GM23338 (cell line): Measurements from ENCODE around the gene WDR27. TPM values are rescaled to one million over a fixed set of nuclear protein-coding genes. Genes with fewer than 3 reads are reported as not detected.
"Not testable (repeated sequence)": the region's sequence is repeated elsewhere in the genome, so short reads cannot be mapped to it uniquely, and the experiment has no call there.

ENCODE experiments used
- ATAC-seq: fragments of 200-7000 bp; cut with Tn5 transposase; 3 replicates; pipeline ENCODE4 v1.9.1; 2020
- DNase-seq: peaks from one replicate; pipeline ENCODE4 v3.0.0-alpha.2; 2015; ENCODE audit warnings: low spot score
- H2AFZ ChIP-seq: fragments of 200-600 bp; sonication (generic); 2 replicates; pipeline ENCODE4 v1.8.0; 2016; ENCODE audit warnings: antibody characterized with exemption, mild to moderate bottlenecking, moderate library complexity
- H3F3A ChIP-seq: fragments of 200-600 bp; sonication (generic); replicated peaks from 2 replicates; pipeline ENCODE4 v1.8.0; 2017; ENCODE audit warnings: antibody characterized with exemption, mixed run types, low read depth
- H3K27ac ChIP-seq: fragments of 200-600 bp; sonication (generic); 2 replicates; pipeline ENCODE4 v1.6.1; 2016; ENCODE audit warnings: low read depth
- H3K27me3 ChIP-seq: fragments of 200-600 bp; sonication (generic); 2 replicates; pipeline ENCODE4 v1.8.0; 2016; ENCODE audit warnings: mild to moderate bottlenecking, mixed run types, moderate library complexity; ENCODE audit not compliant: insufficient read depth
- H3K36me3 ChIP-seq: fragments of 200-600 bp; sonication (generic); 2 replicates; pipeline ENCODE4 v1.8.0; 2016; ENCODE audit warnings: mild to moderate bottlenecking; ENCODE audit not compliant: insufficient read depth
- H3K4me1 ChIP-seq: fragments of 200-600 bp; sonication (generic); 2 replicates; pipeline ENCODE4 v1.8.0; 2016; ENCODE audit warnings: mild to moderate bottlenecking, moderate library complexity; ENCODE audit not compliant: insufficient read depth
- H3K4me2 ChIP-seq: fragments of 200-600 bp; sonication (generic); 2 replicates; pipeline ENCODE4 v1.7.1; 2017; ENCODE audit warnings: mixed run types
- H3K4me3 ChIP-seq: fragments of 200-600 bp; sonication (generic); 2 replicates; pipeline ENCODE4 v1.6.1; 2016; ENCODE audit warnings: mixed run types
- H3K79me2 ChIP-seq: fragments of 200-600 bp; sonication (generic); replicated peaks from 2 replicates; pipeline ENCODE4 v1.8.0; 2017; ENCODE audit warnings: mild to moderate bottlenecking; ENCODE audit not compliant: insufficient read depth
- H3K9me2 ChIP-seq: fragments of 200-600 bp; sonication (generic); 2 replicates; pipeline ENCODE4 v1.8.0; 2017; ENCODE audit not compliant: insufficient read depth
- H4K20me1 ChIP-seq: fragments of 200-600 bp; sonication (generic); replicated peaks from 2 replicates; pipeline ENCODE4 v1.8.0; 2017; ENCODE audit warnings: mild to moderate bottlenecking; ENCODE audit not compliant: insufficient read depth
- H3K27ac Mint-ChIP-seq: 2 replicates; pipeline ENCODE4 v1.8.0; 2020; ENCODE audit warnings: inconsistent platforms, mild to moderate bottlenecking, moderate library complexity, mixed read lengths
- H3K27me3 Mint-ChIP-seq: 3 replicates; pipeline ENCODE4 v1.8.0; 2022; ENCODE audit warnings: low read depth, mild to moderate bottlenecking, moderate library complexity, mixed read lengths, inconsistent platforms; ENCODE audit not compliant: insufficient read depth, poor library complexity
- H3K36me3 Mint-ChIP-seq: 3 replicates; pipeline ENCODE4 v1.8.0; 2021; ENCODE audit warnings: low read depth, mild to moderate bottlenecking, inconsistent platforms, moderate library complexity, mixed read lengths
- H3K4me1 Mint-ChIP-seq: 3 replicates; pipeline ENCODE4 v1.8.0; 2020; ENCODE audit warnings: mild to moderate bottlenecking, inconsistent platforms, mixed read lengths
- H3K4me3 Mint-ChIP-seq: 3 replicates; pipeline ENCODE4 v1.8.0; 2021; ENCODE audit warnings: moderate library complexity, mild to moderate bottlenecking, inconsistent platforms, mixed read lengths
- H3K9me3 Mint-ChIP-seq: 3 replicates; pipeline ENCODE4 v1.8.0; 2020; ENCODE audit warnings: moderate library complexity, mild to moderate bottlenecking, inconsistent platforms, mixed read lengths
- CREB1 ChIP-seq: fragments of 250-450 bp; sonication (Bioruptor Pico); IDR thresholded peaks from 2 replicates; pipeline ENCODE4 v1.5.0; 2020; ENCODE audit warnings: low read depth, mild to moderate bottlenecking, moderate library complexity
- EZH2phosphoT487 ChIP-seq: fragments of 200-600 bp; sonication (generic); IDR thresholded peaks from one replicate; pipeline ENCODE4 v1.8.1; 2018; ENCODE audit warnings: antibody characterized with exemption; ENCODE audit not compliant: unreplicated experiment
- NANOG ChIP-seq: IDR thresholded peaks from 2 replicates; pipeline ENCODE4 v1.6.1; 2016; ENCODE audit warnings: antibody characterized with exemption, borderline replicate concordance
- ZNF331 ChIP-seq: fragments of 250-450 bp; sonication (Bioruptor Pico); IDR thresholded peaks from 2 replicates; pipeline ENCODE4 v1.5.0; 2020; ENCODE audit warnings: low read depth, mild to moderate bottlenecking, moderate library complexity
- polyA plus RNA-seq: library from polyadenylated mRNA; unstranded; fragments of >200 nt; fragmentation: Nextera tagmentation; extraction: Ambion mirVana; gene quantifications from 2 replicates; pipeline ENCODE4 v1.2.1, GENCODE V29; 2016
- total RNA-seq: library from RNA; depleted of rRNA; stranded (reverse); fragments of >200 nt; shearing (Covaris generic); gene quantifications from 2 replicates; pipeline ENCODE4 v1.2.3, GENCODE V29; 2014
- TF ChIP-seq, protein P1 (sequence below): fragments of 250-450 bp; sonication (Bioruptor Pico); IDR thresholded peaks from 2 replicates; pipeline ENCODE4 v1.5.0; 2020; ENCODE audit warnings: mild to moderate bottlenecking, moderate library complexity

WDR27 gene
- total and polyA plus RNA-seq, 2 experiments from 2014 or later = 55.3 to 80.4 TPM

DNA sequence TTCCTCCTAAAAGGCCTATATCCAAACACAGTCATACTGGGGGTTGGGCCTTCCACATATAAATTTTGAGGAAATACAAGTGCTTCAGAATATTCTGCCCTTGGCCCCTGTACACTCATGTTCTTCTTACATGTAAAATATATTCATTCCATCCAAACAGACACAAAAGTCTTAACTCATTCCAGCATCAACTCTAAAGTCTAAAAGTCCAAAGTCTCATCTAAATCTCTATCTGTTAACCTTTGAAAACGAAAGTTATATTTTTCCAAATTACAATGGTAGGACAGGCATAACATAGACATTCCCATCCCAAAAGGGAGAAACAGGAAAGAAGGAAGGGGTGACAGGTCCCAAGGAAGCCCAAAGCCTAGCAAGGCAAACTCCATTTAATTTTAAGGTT lies 232.8 kb downstream of the WDR27 start (continued):
- TF ChIP-seq, protein P1, sequence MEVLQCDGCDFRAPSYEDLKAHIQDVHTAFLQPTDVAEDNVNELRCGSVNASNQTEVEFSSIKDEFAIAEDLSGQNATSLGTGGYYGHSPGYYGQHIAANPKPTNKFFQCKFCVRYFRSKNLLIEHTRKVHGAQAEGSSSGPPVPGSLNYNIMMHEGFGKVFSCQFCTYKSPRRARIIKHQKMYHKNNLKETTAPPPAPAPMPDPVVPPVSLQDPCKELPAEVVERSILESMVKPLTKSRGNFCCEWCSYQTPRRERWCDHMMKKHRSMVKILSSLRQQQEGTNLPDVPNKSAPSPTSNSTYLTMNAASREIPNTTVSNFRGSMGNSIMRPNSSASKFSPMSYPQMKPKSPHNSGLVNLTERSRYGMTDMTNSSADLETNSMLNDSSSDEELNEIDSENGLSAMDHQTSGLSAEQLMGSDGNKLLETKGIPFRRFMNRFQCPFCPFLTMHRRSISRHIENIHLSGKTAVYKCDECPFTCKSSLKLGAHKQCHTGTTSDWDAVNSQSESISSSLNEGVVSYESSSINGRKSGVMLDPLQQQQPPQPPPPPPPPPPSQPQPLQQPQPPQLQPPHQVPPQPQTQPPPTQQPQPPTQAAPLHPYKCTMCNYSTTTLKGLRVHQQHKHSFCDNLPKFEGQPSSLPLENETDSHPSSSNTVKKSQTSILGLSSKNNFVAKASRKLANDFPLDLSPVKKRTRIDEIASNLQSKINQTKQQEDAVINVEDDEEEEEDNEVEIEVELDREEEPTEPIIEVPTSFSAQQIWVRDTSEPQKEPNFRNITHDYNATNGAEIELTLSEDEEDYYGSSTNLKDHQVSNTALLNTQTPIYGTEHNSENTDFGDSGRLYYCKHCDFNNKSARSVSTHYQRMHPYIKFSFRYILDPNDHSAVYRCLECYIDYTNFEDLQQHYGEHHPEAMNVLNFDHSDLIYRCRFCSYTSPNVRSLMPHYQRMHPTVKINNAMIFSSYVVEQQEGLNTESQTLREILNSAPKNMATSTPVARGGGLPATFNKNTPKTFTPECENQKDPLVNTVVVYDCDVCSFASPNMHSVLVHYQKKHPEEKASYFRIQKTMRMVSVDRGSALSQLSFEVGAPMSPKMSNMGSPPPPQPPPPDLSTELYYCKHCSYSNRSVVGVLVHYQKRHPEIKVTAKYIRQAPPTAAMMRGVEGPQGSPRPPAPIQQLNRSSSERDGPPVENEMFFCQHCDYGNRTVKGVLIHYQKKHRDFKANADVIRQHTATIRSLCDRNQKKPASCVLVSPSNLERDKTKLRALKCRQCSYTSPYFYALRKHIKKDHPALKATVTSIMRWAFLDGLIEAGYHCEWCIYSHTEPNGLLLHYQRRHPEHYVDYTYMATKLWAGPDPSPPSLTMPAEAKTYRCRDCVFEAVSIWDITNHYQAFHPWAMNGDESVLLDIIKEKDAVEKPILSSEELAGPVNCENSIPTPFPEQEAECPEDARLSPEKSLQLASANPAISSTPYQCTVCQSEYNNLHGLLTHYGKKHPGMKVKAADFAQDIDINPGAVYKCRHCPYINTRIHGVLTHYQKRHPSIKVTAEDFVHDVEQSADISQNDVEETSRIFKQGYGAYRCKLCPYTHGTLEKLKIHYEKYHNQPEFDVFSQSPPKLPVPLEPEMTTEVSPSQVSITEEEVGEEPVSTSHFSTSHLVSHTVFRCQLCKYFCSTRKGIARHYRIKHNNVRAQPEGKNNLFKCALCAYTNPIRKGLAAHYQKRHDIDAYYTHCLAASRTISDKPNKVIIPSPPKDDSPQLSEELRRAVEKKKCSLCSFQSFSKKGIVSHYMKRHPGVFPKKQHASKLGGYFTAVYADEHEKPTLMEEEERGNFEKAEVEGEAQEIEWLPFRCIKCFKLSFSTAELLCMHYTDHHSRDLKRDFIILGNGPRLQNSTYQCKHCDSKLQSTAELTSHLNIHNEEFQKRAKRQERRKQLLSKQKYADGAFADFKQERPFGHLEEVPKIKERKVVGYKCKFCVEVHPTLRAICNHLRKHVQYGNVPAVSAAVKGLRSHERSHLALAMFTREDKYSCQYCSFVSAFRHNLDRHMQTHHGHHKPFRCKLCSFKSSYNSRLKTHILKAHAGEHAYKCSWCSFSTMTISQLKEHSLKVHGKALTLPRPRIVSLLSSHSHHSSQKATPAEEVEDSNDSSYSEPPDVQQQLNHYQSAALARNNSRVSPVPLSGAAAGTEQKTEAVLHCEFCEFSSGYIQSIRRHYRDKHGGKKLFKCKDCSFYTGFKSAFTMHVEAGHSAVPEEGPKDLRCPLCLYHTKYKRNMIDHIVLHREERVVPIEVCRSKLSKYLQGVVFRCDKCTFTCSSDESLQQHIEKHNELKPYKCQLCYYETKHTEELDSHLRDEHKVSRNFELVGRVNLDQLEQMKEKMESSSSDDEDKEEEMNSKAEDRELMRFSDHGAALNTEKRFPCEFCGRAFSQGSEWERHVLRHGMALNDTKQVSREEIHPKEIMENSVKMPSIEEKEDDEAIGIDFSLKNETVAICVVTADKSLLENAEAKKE (CRISPR knock-in tag) = no peak
- TF ChIP-seq NANOG = no peak
- TF ChIP-seq EZH2phosphoT487 = no peak
- TF ChIP-seq CREB1 (CRISPR knock-in tag) = no peak
- TF ChIP-seq ZNF331 (CRISPR knock-in tag) = no peak

DNA sequence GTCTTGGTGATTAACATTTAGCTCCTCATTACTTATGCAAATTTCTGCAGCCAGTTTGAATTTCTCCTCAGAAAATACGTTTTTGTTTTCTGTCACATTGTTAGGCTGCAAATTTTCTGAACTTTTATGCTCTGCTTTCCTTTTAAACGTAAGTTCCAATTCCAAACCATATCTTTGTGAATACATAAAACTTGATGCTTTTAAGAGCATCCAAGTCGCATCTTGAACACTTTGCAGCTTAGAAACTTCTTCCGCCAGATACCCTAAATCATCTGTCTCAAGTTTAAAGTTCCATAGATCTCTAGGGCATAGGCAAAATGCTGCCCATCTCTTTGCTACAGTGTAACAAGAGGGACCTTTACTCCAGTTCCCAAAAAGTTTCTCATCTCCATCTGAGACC lies 234.1 kb downstream of the WDR27 start:
- not testable (repeated sequence) for H3K9me2 ChIP-seq
- H3K36me3 Mint-ChIP-seq = peaks cover 51% of the 10 kb centered on the region

DNA sequence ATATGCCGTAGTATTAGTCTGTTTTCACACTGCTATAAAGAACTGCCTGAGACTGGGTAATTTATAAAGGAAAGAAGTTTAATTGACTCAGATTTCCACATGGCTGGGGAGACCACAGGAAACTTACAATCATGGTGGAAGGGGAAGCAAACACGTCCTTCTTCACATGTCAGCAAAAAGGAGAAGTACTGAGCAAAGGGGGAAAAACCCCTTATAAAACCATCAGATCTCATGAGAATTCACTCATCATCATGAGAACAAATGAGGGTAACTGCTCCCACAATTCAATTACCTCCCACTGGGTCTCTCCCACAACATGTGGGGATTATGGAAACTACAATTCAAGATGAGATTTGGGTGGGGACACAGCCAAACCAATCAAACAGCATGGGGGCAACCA lies 235.6 kb downstream of the WDR27 start:
- H3F3A ChIP-seq, H3K4me3 ChIP-seq, H3K4me3 Mint-ChIP-seq, H3K27ac ChIP-seq, H3K27me3 Mint-ChIP-seq, H3K4me1 Mint-ChIP-seq, H3K36me3 ChIP-seq, H3K27ac Mint-ChIP-seq, DNase-seq, H2AFZ ChIP-seq, H3K27me3 ChIP-seq, H3K4me2 ChIP-seq, H4K20me1 ChIP-seq, H3K9me2 ChIP-seq, H3K4me1 ChIP-seq, ATAC-seq, H3K79me2 ChIP-seq: not testable (repeated sequence)
- peaks cover 48% of the 10 kb centered on the region for H3K36me3 Mint-ChIP-seq
- H3K9me3 Mint-ChIP-seq = peaks cover 53% of the 10 kb centered on the region

More for the DNA sequence above, 234.1 kb downstream of the WDR27 start:
- not testable (repeated sequence) for H3K27ac ChIP-seq, H3K27me3 Mint-ChIP-seq, DNase-seq, H3K79me2 ChIP-seq, ATAC-seq, H3K4me2 ChIP-seq, H4K20me1 ChIP-seq, H3K4me1 ChIP-seq, H3K4me3 Mint-ChIP-seq, H3K4me1 Mint-ChIP-seq, H3K27me3 ChIP-seq, H3K4me3 ChIP-seq, H3K27ac Mint-ChIP-seq, H2AFZ ChIP-seq, H3K36me3 ChIP-seq, H3F3A ChIP-seq
- peaks cover 51% of the 10 kb centered on the region for H3K9me3 Mint-ChIP-seq
